Measurements from ENCODE around the gene TMTC4. TPM values are rescaled to one million over a fixed set of nuclear protein-coding genes. Genes with fewer than 3 reads are reported as not detected.
A peak's percentile ranks its signal among the peaks of the same experiment; 100 is the strongest.

TMTC4 gene
- total RNA-seq, 3 donors from 2014 or later, result 17.2 to 23.3 (median 17.8) TPM

DNA sequence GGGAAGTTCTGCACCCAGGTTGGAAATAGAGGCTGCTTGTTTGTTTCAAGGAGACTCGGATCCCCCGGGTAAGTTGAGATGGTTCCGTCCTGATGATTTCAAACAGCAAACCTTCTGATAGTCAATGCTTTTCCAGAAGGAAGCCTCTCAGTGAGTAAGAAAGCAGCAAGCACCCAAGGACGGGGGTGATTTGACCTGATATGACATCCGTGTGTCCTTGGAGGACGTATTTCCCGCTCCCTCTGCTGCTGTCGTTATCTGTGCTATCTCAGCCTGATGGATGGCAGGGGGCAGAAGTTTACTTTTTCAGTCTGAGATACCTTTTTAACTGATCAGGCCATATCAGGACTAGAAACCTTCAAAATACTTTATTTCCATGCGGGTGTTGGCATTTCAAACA is 80.3 kb downstream of the TMTC4 start:
- TF ChIP-seq, protein P1, sequence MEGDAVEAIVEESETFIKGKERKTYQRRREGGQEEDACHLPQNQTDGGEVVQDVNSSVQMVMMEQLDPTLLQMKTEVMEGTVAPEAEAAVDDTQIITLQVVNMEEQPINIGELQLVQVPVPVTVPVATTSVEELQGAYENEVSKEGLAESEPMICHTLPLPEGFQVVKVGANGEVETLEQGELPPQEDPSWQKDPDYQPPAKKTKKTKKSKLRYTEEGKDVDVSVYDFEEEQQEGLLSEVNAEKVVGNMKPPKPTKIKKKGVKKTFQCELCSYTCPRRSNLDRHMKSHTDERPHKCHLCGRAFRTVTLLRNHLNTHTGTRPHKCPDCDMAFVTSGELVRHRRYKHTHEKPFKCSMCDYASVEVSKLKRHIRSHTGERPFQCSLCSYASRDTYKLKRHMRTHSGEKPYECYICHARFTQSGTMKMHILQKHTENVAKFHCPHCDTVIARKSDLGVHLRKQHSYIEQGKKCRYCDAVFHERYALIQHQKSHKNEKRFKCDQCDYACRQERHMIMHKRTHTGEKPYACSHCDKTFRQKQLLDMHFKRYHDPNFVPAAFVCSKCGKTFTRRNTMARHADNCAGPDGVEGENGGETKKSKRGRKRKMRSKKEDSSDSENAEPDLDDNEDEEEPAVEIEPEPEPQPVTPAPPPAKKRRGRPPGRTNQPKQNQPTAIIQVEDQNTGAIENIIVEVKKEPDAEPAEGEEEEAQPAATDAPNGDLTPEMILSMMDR (IDR thresholded peaks at IDR 0.05), result no peak
- H3K36me3 ChIP-seq (ENCODE audit: low read depth), result no peaks in the 10 kb centered on the region
- no peaks in the 10 kb centered on the region for H3K9me3 ChIP-seq
- no peak for DNase-seq
- H3K4me3 ChIP-seq, result no peak overlapping the region
- no peak for ATAC-seq
- peaks cover under 1% of the 10 kb centered on the region for H3K4me1 ChIP-seq (ENCODE audit: low read depth)
- intact Hi-C loops (cut with DNase I, micrococcal nuclease), result no loop called here

DNA sequence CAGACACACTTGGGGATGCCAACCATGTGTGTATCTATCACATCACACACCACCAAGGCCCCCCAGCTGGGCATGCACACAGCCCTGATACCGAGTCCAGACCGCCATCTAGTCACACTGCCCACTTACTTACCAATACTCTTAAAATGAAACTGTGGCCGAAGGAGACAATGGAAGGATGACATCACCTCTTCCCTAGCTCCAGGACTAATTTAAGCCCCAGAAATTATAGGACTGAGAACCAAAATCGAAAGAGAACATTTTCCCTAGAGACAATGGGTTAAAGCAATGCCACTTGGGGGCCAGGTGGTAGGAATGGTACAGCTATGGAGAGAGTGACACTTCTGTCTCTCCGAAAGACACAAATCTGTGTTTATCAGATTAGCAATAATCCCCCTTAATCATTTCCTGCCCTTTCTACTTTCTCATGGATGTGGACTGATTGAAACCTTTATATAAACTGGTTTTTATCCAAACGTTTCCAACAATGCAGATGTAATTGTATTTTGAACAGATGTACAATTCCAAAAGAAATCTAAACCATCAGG is 85.3 kb downstream of the TMTC4 start:
- no peak for ATAC-seq
- no peak overlapping the region for H3K4me3 ChIP-seq

DNA sequence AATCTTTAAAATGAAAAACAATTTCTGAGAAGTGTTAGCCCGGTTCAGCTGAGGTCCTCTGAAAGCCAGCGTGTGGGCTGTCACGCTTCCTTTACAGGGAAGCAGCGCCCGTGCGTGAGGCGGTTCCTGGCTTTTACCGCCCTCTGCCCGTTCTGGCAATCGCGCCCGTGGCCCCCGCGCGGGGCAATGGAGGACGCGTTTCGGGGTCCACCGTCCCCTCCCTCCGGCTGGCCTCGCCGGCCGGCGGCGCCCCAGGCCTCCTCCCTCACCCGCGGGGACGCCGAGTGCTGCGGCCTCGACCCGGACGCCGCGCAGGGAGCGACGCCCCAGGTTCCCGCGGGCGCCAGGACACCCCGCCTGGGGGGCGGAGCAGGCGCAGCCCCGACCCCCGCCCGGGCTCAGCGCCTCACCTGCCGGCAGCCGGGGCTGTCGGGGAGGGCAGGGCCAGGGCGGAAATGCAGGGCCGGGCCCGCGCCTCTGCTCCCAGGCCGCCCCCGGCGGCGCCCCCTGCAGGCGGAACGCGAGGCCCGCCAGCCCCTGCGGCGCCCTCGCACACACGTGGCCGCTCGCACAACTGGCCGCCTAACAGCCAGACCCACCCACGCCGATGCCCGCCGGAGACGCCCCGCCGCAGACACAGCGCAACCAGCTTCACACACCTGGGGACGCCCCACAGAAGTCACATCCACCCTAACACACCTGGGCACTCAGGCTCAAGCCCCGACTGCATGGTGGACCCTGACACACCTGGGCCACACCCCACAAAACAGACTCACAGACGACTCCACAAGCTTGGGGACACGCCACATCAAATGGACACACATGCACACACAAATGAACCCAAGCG is 86.0 kb downstream of the TMTC4 start, which contains the start of gene GGACT:
Gene GGACT (minus strand): TSS at position 459 of the 847 bp plus-strand sequence. CDS start 56,198 bp downstream, outside the sequence.
- peak; percentile 99 for ATAC-seq
- peaks cover 6% of the 10 kb centered on the region for H3K4me1 ChIP-seq (ENCODE audit: low read depth)
- TF ChIP-seq, protein P1 (IDR thresholded peaks at IDR 0.05), result peak; percentile 82
- H3K9me3 ChIP-seq, result no peaks in the 10 kb centered on the region
- DNase-seq, result peak; percentile 84 to 90 (median 86)
- intact Hi-C loops (cut with DNase I, micrococcal nuclease), result no loop called here
- H3K4me3 ChIP-seq, result peak within 1 kb of the TSS; percentile 66
- no peaks in the 10 kb centered on the region for H3K36me3 ChIP-seq (ENCODE audit: low read depth)

More for the DNA sequence above, 85.3 kb downstream of the TMTC4 start:
- no peaks in the 10 kb centered on the region for H3K9me3 ChIP-seq
- TF ChIP-seq, protein P1 (IDR thresholded peaks at IDR 0.05), result no peak
- peaks cover 6% of the 10 kb centered on the region for H3K4me1 ChIP-seq (ENCODE audit: low read depth)
- H3K36me3 ChIP-seq (ENCODE audit: low read depth), result no peaks in the 10 kb centered on the region
- no peak for DNase-seq
- intact Hi-C loops (cut with DNase I, micrococcal nuclease), result no loop called here

DNA sequence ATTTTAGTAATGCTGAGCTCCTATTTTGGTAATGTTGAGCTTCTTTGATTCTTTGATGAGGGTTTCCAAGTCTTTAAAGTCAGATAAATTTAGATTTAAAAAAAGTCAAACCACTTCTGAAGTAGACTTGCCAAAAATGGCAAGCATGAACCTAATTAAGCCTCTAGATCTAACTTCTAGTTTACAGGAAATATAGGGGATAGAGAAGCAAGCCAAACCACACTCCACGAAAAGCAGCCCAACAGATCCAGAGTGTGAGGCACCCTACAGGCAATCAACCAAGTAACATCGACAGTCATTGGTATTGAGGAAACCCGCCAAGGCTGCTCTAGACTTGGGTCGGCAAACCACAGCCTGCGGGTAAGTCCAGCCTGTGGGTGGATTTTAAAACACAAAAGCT is 89.7 kb downstream of the TMTC4 start:
- ATAC-seq (no peak), DNase-seq (no peak)
- Histone ChIP-seq H3K4me3 (no peak overlapping the region), H3K9me3 (no peaks in the 10 kb centered on the region), H3K36me3 (ENCODE audit: low read depth) (no peaks in the 10 kb centered on the region), H3K4me1 (ENCODE audit: low read depth) (peaks cover 6% of the 10 kb centered on the region)
- intact Hi-C loops (cut with DNase I, micrococcal nuclease), result no loop called here
- TF ChIP-seq, protein P1 (IDR thresholded peaks at IDR 0.05), result no peak

DNA sequence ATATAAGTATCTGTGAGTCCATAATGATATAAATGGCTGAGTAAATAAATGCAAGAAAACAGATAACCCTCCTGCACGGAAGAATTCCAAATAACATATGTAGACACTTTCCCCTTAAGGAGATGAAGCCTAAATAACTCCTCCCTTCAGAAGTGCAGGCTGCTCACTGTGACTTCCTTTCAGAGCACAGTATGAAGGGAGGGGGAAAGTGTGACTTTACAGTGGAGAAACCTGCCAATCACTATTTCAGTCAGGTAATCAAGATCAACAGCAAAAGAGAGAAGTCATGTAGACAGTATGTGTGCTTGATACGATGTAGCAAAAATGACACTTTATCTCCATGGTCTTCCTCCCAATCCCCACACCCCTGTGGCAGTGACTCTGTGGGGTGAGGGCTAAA is 93.1 kb downstream of the TMTC4 start:
- Histone ChIP-seq H3K36me3 (ENCODE audit: low read depth) (no peaks in the 10 kb centered on the region), H3K4me1 (ENCODE audit: low read depth) (no peaks in the 10 kb centered on the region), H3K4me3 (no peak overlapping the region), H3K9me3 (no peaks in the 10 kb centered on the region)
- ATAC-seq, result no peak
- no peak for DNase-seq
- TF ChIP-seq, protein P1 (IDR thresholded peaks at IDR 0.05), result no peak
- intact Hi-C loops (cut with DNase I, micrococcal nuclease), result no loop called here
